Colon (tissue), 2 donors: ENCODE data around the gene PHF23.

Source experiments
- FAIRE-seq: peaks from 2 replicates; lab custom pipeline; 2012; peaks lifted over from hg19 to GRCh38; lab: Jason Lieb, UNC
- donor health status: control.
- donor health status: control.

Gene PHF23

GRCh38 chr17:7239091-7240027 is at the start of gene PHF23:
Gene PHF23 (minus strand): TSS chr17:7239457. CDS start chr17:7239279, 178 bp downstream.
- FAIRE-seq, result peak; percentile 47

GRCh38 chr17:7285679-7286078 is 46.4 kb upstream of the PHF23 start:
- no peak for FAIRE-seq

- no peak for FAIRE-seq
Observed at GRCh38 chr17:7284911-7285310, 45.7 kb upstream of the PHF23 start.

GRCh38 chr17:7283471-7284216 is 44.4 kb upstream of the PHF23 start:
- no peak for FAIRE-seq

GRCh38 chr17:7282752-7283321 is 43.6 kb upstream of the PHF23 start:
- no peak for FAIRE-seq

- FAIRE-seq, result no peak
Observed at GRCh38 chr17:7281953-7282751, 42.9 kb upstream of the PHF23 start.

- FAIRE-seq, result peak; percentile 18
Observed at GRCh38 chr17:7281074-7281952, 42.1 kb upstream of the PHF23 start, which contains the start of gene SLC2A4. Gene SLC2A4 (plus strand): TSS chr17:7281718. CDS start chr17:7281935, 217 bp downstream.

- FAIRE-seq, result no peak
Observed at GRCh38 chr17:7280519-7281073, 41.3 kb upstream of the PHF23 start.

GRCh38 chr17:7279448-7279847 is 40.2 kb upstream of the PHF23 start:
- no peak for FAIRE-seq

GRCh38 chr17:7266784-7267183 is 27.5 kb upstream of the PHF23 start:
- FAIRE-seq, result no peak

GRCh38 chr17:7263801-7264078 is 24.5 kb upstream of the PHF23 start:
- FAIRE-seq, result no peak

GRCh38 chr17:7262935-7263800 is 23.9 kb upstream of the PHF23 start:
- FAIRE-seq, result no peak

GRCh38 chr17:7262192-7262934 is 23.1 kb upstream of the PHF23 start, which contains the start of gene CLDN7:
Gene CLDN7 (minus strand): TSS chr17:7262478. CDS start chr17:7262043, 435 bp downstream.
- FAIRE-seq, result no peak

- FAIRE-seq, result no peak
Observed at GRCh38 chr17:7261379-7262191, 22.3 kb upstream of the PHF23 start.

GRCh38 chr17:7260651-7261378 is 21.6 kb upstream of the PHF23 start:
- no peak for FAIRE-seq

- FAIRE-seq, result no peak
Observed at GRCh38 chr17:7260151-7260550, 20.9 kb upstream of the PHF23 start.

- FAIRE-seq, result no peak
Observed at GRCh38 chr17:7259555-7259889, 20.3 kb upstream of the PHF23 start.
